ENCODE measurements around the gene ANXA11.

DNA sequence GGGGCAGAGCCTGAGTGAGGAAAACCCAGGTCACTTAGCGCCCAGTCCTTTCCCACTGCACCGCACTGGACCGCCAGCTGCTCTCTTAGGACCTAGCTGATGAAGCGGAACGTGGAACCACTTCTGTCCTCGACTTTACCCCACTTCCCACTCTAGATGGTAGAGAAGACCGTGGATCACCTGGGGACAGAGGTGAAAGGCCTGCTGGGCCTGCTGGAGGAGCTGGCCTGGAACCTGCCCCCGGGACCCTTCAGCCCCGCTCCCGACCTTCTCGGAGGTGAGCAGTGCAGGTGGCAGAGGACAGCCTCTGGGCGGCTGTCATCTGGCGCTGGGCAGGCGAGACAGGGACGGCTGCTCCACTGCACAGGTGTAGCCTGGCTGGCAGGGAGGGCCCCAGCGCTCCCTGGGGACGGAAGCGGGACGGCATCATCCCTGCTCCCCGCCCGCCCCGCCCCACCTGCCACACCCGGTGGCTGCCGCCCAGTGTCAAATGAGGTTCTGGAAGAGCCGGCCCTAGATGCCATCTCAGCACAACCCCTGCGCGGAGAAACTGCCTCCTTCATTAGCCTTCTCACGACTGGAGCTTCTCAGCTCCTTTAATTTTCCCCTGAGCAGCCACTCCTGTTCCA lies 61.2 kb downstream of the ANXA11 start:
- TF ChIP-seq CTCF (IDR thresholded peaks at IDR 0.05; ENCODE audit: low read depth, low read length) (no peak), MAX (IDR thresholded peaks at IDR 0.05; ENCODE audit: low read depth, low read length) (no peak), POLR2A (IDR thresholded peaks at IDR 0.05; ENCODE audit: extremely low read depth, insufficient read length) (no peak)
